SK-N-SH (cell line): ENCODE data around the gene ZNF474. TPM values are rescaled to one million over a fixed set of nuclear protein-coding genes. Genes with fewer than 3 reads are reported as not detected.

Source experiments
- CTCF ChIA-PET: fragments of 300-600, 350-600 bp; formaldehyde crosslinking; extraction: SDS; loops from one replicate; lab custom pipeline; 2021; lab: Yijun Ruan, JAX
- POLR2A ChIA-PET: fragments of 350-600 bp; sonication (Branson Sonifier 250); formaldehyde crosslinking; extraction: SDS; loops from one replicate; lab custom pipeline; 2020; ENCODE audit warnings: antibody characterized with exemption, inconsistent platforms; lab: Yijun Ruan, JAX
- DNase-seq: peaks from one replicate; pipeline ENCODE4 v3.0.0; 2012
- H2AFZ ChIP-seq: fragments of 200-600 bp; sonication (generic); 2 replicates; pipeline ENCODE4 v1.8.1; 2016; ENCODE audit warnings: antibody characterized with exemption, mild to moderate bottlenecking, low read depth
- H3F3A ChIP-seq: fragments of 200-600 bp; sonication (generic); replicated peaks from 2 replicates; pipeline ENCODE3; 2016; ENCODE audit warnings: antibody characterized with exemption, mild to moderate bottlenecking; ENCODE audit not compliant: insufficient read depth
- H3K27ac ChIP-seq, 2 experiments: fragments of 200-500 bp in 1 of 2; fragments of 200-600 bp in 1 of 2; sonication (Bioruptor generic) in 1 of 2; sonication (generic), shearing (Covaris generic) in 1 of 2; 2 replicates each; pipeline versions ENCODE4 v1.5.1 to v1.6.1; 2014 to 2016; ENCODE audit warnings: low read depth in 2 of 2, inconsistent platforms in 1 of 2, low read length in 1 of 2, mild to moderate bottlenecking in 1 of 2, mixed read lengths in 1 of 2
- H3K27me3 ChIP-seq: fragments of 200-600 bp; sonication (generic), shearing (Covaris generic); 2 replicates; pipeline ENCODE4 v1.6.1; 2016; ENCODE audit warnings: mixed run types; ENCODE audit not compliant: insufficient read depth
- H3K36me3 ChIP-seq, 2 experiments: fragments of 200-500 bp in 1 of 2; fragments of 200-600 bp in 1 of 2; sonication (Bioruptor generic) in 1 of 2; sonication (generic) in 1 of 2; replicated peaks in 1 of 2; 2 replicates each; pipeline versions ENCODE3 to v1.5.1; 2014 to 2016; ENCODE audit warnings: low read length in 1 of 2, mild to moderate bottlenecking in 1 of 2; ENCODE audit not compliant: insufficient read depth in 2 of 2, control insufficient read depth in 1 of 2
- H3K4me1 ChIP-seq, 2 experiments: fragments of 200-500 bp in 1 of 2; fragments of 200-600 bp in 1 of 2; sonication (Bioruptor generic) in 1 of 2; sonication (generic), shearing (Covaris generic) in 1 of 2; 2 replicates each; pipeline versions ENCODE4 v1.5.1 to v1.6.1; 2014 to 2016; ENCODE audit warnings: low read depth in 1 of 2, low read length in 1 of 2, mixed run types in 1 of 2; ENCODE audit not compliant: insufficient read depth in 2 of 2, control insufficient read depth in 1 of 2
- H3K4me2 ChIP-seq: fragments of 200-600 bp; sonication (generic), shearing (Covaris generic); 2 replicates; pipeline ENCODE4 v1.6.1; 2017; ENCODE audit warnings: mixed run types
- H3K4me3 ChIP-seq, 2 experiments: fragments of 200-500 bp in 1 of 2; fragments of 200-600 bp in 1 of 2; sonication (Bioruptor generic) in 1 of 2; sonication (generic), shearing (Covaris generic) in 1 of 2; 2 replicates each; pipeline versions ENCODE4 v1.5.1 to v1.8.1; 2014 to 2016; ENCODE audit warnings: low read depth in 2 of 2, inconsistent platforms in 1 of 2, low read length in 1 of 2, mild to moderate bottlenecking in 1 of 2, mixed read lengths in 1 of 2, moderate library complexity in 1 of 2
- H3K79me2 ChIP-seq: fragments of 200-600 bp; sonication (generic); 2 replicates; pipeline ENCODE4 v1.8.1; 2017; ENCODE audit warnings: mild to moderate bottlenecking; ENCODE audit not compliant: insufficient read depth
- H3K9ac ChIP-seq: fragments of 200-600 bp; sonication (generic); 2 replicates; pipeline ENCODE4 v1.6.1; 2017; ENCODE audit warnings: mixed run types
- H3K9me2 ChIP-seq: fragments of 200-600 bp; sonication (generic); 2 replicates; pipeline ENCODE4 v1.6.1; 2017; ENCODE audit warnings: mixed run types
- H3K9me3 ChIP-seq: fragments of 200-600 bp; sonication (generic); 2 replicates; pipeline ENCODE4 v1.6.1; 2017; ENCODE audit warnings: mixed run types, mild to moderate bottlenecking, moderate library complexity
- H4K20me1 ChIP-seq: fragments of 200-600 bp; sonication (generic); 2 replicates; pipeline ENCODE4 v1.6.1; 2017; ENCODE audit warnings: mild to moderate bottlenecking, mixed run types; ENCODE audit not compliant: insufficient read depth
- CHD2 ChIP-seq: fragments of 150-350 bp; IDR thresholded peaks from 2 replicates; pipeline ENCODE4 v1.6.1; 2018; ENCODE audit warnings: low read length; ENCODE audit not compliant: partially characterized antibody
- ELF1 ChIP-seq: IDR thresholded peaks from 2 replicates; pipeline ENCODE4 v1.4.0; 2012
- EP300 ChIP-seq, 2 experiments: IDR thresholded peaks; 2 replicates each; pipeline versions ENCODE4 v1.4.0 to v1.6.1; 2012; ENCODE audit warnings: borderline replicate concordance in 1 of 2, low read depth in 1 of 2, low read length in 1 of 2
- EZH2phosphoT487 ChIP-seq: fragments of 200-600 bp; sonication (generic); IDR thresholded peaks from 2 replicates; pipeline ENCODE4 v1.6.1; 2017; ENCODE audit warnings: low read depth, mixed run types, mild to moderate bottlenecking, antibody characterized with exemption, moderate library complexity, borderline replicate concordance
- FOXM1 ChIP-seq: IDR thresholded peaks from 2 replicates; pipeline ENCODE4 v1.4.0; 2012; ENCODE audit warnings: low read depth, mild to moderate bottlenecking
- GATA2 ChIP-seq: sonication (generic); formaldehyde crosslinking; IDR thresholded peaks from 2 replicates; pipeline ENCODE4 v1.5.0; 2020; ENCODE audit warnings: mild to moderate bottlenecking, missing genetic modification reagents
- JUND ChIP-seq: IDR thresholded peaks from 2 replicates; pipeline ENCODE4 v1.4.0; 2012
- MEF2A ChIP-seq: IDR thresholded peaks from 2 replicates; pipeline ENCODE4 v1.4.0; 2012; ENCODE audit warnings: low read depth, borderline replicate concordance
- NFIC ChIP-seq: IDR thresholded peaks from 2 replicates; pipeline ENCODE4 v1.4.0; 2012; ENCODE audit warnings: borderline replicate concordance
- RAD21 ChIP-seq: IDR thresholded peaks from 2 replicates; pipeline ENCODE4 v1.6.1; 2012; ENCODE audit warnings: mild to moderate bottlenecking, low read length
- RCOR1 ChIP-seq: fragments of 150-350 bp; IDR thresholded peaks from 2 replicates; pipeline ENCODE4 v1.6.1; 2017; ENCODE audit warnings: antibody characterized with exemption, low read length
- REST ChIP-seq: IDR thresholded peaks from 2 replicates; pipeline ENCODE4 v1.6.1; 2012; ENCODE audit warnings: mild to moderate bottlenecking, low read depth, low read length, moderate library complexity
- RFX5 ChIP-seq: IDR thresholded peaks from 2 replicates; pipeline ENCODE4 v1.6.1; 2012; ENCODE audit warnings: mild to moderate bottlenecking, improper control_type of control experiment, low read length
- RXRA ChIP-seq: IDR thresholded peaks from 2 replicates; pipeline ENCODE4 v1.4.0; 2012; ENCODE audit warnings: low read depth, mild to moderate bottlenecking, borderline replicate concordance
- SIN3A ChIP-seq: IDR thresholded peaks from 2 replicates; pipeline ENCODE4 v1.6.1; 2012; ENCODE audit warnings: low read depth, mild to moderate bottlenecking, low read length, moderate library complexity, borderline replicate concordance
- SMC3 ChIP-seq: IDR thresholded peaks from 2 replicates; pipeline ENCODE4 v1.6.1; 2012; ENCODE audit warnings: low read depth, low read length, improper control_type of control experiment
- TAF1 ChIP-seq: IDR thresholded peaks from 2 replicates; pipeline ENCODE4 v1.6.1; 2012; ENCODE audit warnings: low read depth, mild to moderate bottlenecking, low read length, moderate library complexity, borderline replicate concordance
- TEAD4 ChIP-seq: IDR thresholded peaks from 2 replicates; pipeline ENCODE4 v1.4.0; 2012; ENCODE audit warnings: mild to moderate bottlenecking, borderline replicate concordance; ENCODE audit not compliant: insufficient read depth
- USF1 ChIP-seq: IDR thresholded peaks from 2 replicates; pipeline ENCODE4 v1.4.0; 2012; ENCODE audit warnings: low read depth, borderline replicate concordance
- YY1 ChIP-seq: IDR thresholded peaks from 2 replicates; pipeline ENCODE4 v1.4.0; 2012; ENCODE audit warnings: low read depth, mild to moderate bottlenecking
- WGBS: methylation state at CpG from one replicate; pipeline ENCODE4 v1.1.6; 2017; ENCODE audit warnings: low lambda C conversion rate; 5-methylcytosine and 5-hydroxymethylcytosine counted together
- polyA plus RNA-seq, 3 experiments: library from polyadenylated mRNA; depleted of rRNA; stranded (reverse); fragments of >200 nt; gene quantifications; 2 replicates each; pipeline ENCODE4 v1.2.3, GENCODE V29; 2012
- TF ChIP-seq, protein P1 (sequence below): fragments of 150-350 bp; IDR thresholded peaks from 2 replicates; pipeline ENCODE4 v1.6.1; 2016; ENCODE audit warnings: mild to moderate bottlenecking, low read depth, low read length
- TF ChIP-seq, protein P2 (sequence below): IDR thresholded peaks from 2 replicates; pipeline ENCODE4 v1.4.0; 2012; ENCODE audit warnings: low read depth, borderline replicate concordance
- TF ChIP-seq, protein P3 (sequence below): IDR thresholded peaks from 2 replicates; pipeline ENCODE4 v1.4.0; 2012; ENCODE audit warnings: low read depth

ZNF474 gene
- polyA plus RNA-seq, 1 of the 3 experiments (the other 2 are of a cell fraction), result 0.08 TPM

DNA sequence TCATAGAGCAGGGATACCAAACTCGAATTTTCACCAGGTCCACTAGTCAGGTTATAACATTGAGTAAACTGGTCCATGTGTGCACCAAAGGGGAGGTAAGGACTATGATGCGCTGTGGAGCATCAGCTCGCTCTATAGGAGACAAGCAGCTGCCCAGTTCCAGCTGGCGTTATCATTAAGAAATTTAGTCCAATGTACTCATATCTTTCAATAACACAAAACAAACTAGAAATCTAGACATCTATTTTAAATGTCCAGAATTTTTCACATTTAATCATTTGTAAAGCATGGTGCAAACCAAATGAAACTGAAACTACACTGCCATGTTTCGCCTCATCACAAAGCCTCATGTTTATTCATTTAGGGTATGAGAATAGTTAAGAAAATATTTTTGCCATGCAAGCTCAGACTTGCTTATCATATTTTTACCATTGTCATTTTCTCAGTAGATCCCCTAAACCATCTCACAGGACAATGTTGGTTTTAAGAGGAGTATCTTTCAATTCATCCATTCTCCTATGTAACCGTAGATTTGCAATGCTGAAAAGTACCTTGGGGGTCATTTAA, 50.9 kb downstream of the ZNF474 start (continued):
- TF ChIP-seq, protein P1, sequence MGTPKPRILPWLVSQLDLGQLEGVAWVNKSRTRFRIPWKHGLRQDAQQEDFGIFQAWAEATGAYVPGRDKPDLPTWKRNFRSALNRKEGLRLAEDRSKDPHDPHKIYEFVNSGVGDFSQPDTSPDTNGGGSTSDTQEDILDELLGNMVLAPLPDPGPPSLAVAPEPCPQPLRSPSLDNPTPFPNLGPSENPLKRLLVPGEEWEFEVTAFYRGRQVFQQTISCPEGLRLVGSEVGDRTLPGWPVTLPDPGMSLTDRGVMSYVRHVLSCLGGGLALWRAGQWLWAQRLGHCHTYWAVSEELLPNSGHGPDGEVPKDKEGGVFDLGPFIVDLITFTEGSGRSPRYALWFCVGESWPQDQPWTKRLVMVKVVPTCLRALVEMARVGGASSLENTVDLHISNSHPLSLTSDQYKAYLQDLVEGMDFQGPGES, result no peak
- no peak for TF ChIP-seq CHD2
- TF ChIP-seq, protein P2, sequence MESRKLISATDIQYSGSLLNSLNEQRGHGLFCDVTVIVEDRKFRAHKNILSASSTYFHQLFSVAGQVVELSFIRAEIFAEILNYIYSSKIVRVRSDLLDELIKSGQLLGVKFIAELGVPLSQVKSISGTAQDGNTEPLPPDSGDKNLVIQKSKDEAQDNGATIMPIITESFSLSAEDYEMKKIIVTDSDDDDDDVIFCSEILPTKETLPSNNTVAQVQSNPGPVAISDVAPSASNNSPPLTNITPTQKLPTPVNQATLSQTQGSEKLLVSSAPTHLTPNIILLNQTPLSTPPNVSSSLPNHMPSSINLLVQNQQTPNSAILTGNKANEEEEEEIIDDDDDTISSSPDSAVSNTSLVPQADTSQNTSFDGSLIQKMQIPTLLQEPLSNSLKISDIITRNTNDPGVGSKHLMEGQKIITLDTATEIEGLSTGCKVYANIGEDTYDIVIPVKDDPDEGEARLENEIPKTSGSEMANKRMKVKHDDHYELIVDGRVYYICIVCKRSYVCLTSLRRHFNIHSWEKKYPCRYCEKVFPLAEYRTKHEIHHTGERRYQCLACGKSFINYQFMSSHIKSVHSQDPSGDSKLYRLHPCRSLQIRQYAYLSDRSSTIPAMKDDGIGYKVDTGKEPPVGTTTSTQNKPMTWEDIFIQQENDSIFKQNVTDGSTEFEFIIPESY, result no peak
- no peak for TF ChIP-seq EP300 (IDR thresholded peaks at IDR 0.05; ENCODE audit: borderline replicate concordance in 1 of 2, low read depth in 1 of 2, low read length in 1 of 2)
- no peak for TF ChIP-seq GATA2 (CRISPR knock-in tag)
- no peak for TF ChIP-seq YY1
- no peak for TF ChIP-seq MEF2A
- no peak for TF ChIP-seq RAD21
- TF ChIP-seq, all 33 proteins: peak for 0

GRCh38 chr5:122180863-122181548, 51.7 kb downstream of the ZNF474 start:
- ChIA-PET POLR2A (no interaction called here), CTCF (interaction anchor here (1.5 to 2.0 kb wide), 2 partner anchors 13 to 15 kb away, joined by 4 to 6 read pairs; no protein-coding TSS in a partner anchor)
- peaks cover 8 to 32% of the 10 kb centered on the region in 2 experiments for H3K4me1 ChIP-seq
- H3K9me2 ChIP-seq, result no peaks in the 10 kb centered on the region
- H3K36me3 ChIP-seq, result no peaks in the 10 kb centered on the region
- peaks cover 36% of the 10 kb centered on the region for H3F3A ChIP-seq
- peak overlapping the region; percentile 78 for H3K4me2 ChIP-seq
- H3K27me3 ChIP-seq, result no peaks in the 10 kb centered on the region
- H3K79me2 ChIP-seq, result no peaks in the 10 kb centered on the region
- H4K20me1 ChIP-seq, result no peaks in the 10 kb centered on the region
- H3K9ac ChIP-seq, result peak overlapping the region; percentile 84
- H3K4me3 ChIP-seq, result peak overlapping the region; percentile 14 to 21; a peak in 3 of 4 replicates
- H3K9me3 ChIP-seq, result no peaks in the 10 kb centered on the region
- H3K27ac ChIP-seq, result peak overlapping the region; percentile 78 to 96
- 17% methylated on average over 2 of the region's 2 CpGs for WGBS
- no peak for DNase-seq
- 0 out of 2 replicates have a peak overlapping the region, but pooled peaks have one; percentile 2 for H2AFZ ChIP-seq
- TF ChIP-seq, protein P3, sequence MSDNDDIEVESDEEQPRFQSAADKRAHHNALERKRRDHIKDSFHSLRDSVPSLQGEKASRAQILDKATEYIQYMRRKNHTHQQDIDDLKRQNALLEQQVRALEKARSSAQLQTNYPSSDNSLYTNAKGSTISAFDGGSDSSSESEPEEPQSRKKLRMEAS, result no peak
- TF ChIP-seq RXRA (peak; percentile 74), TAF1 (no peak; the same call in 1 of the 2 replicates), CHD2 (no peak), SIN3A (no peak), TEAD4 (peak; percentile 86), JUND (peak; percentile 88), USF1 (0 out of 2 replicates have a peak, but pooled peaks have one; percentile 15), MEF2A (peak; percentile 77; the same call in 1 of the 2 replicates), REST (no peak), RCOR1 (no peak), SMC3 (no peak), FOXM1 (peak; percentile 67; the same call in 1 of the 2 replicates), EZH2phosphoT487 (no peak), ELF1 (peak; percentile 59), YY1 (no peak; the same call in 1 of the 2 replicates), NFIC (peak; percentile 59), RFX5 (no peak)
